HG03354 (cell line): Measurements from ENCODE around the gene PHF10.

Experiments used
- ATAC-seq: cut with Tn5 transposase; IDR thresholded peaks from one replicate; pipeline ENCODE4 v1.9.1; 2021; ENCODE audit warnings: mild to moderate bottlenecking; ENCODE audit not compliant: unreplicated experiment, poor library complexity, severe bottlenecking

PHF10 gene

GRCh38 chr6:169685860-169686259, 38.4 kb downstream of the PHF10 start:
- no peak for ATAC-seq

- no peak for ATAC-seq
Observed at GRCh38 chr6:169684056-169684455, 40.2 kb downstream of the PHF10 start.

- ATAC-seq, result no peak
Observed at GRCh38 chr6:169678342-169678741, 46.0 kb downstream of the PHF10 start.

GRCh38 chr6:169677096-169677495, 47.2 kb downstream of the PHF10 start:
- ATAC-seq, result no peak

GRCh38 chr6:169675011-169675410, 49.3 kb downstream of the PHF10 start:
- ATAC-seq, result no peak

- no peak for ATAC-seq
Observed at GRCh38 chr6:169671563-169671962, 52.7 kb downstream of the PHF10 start.

GRCh38 chr6:169669889-169670288, 54.4 kb downstream of the PHF10 start:
- ATAC-seq, result no peak

- no peak for ATAC-seq
Observed at GRCh38 chr6:169669147-169669546, 55.2 kb downstream of the PHF10 start.

GRCh38 chr6:169668203-169668847, 56.0 kb downstream of the PHF10 start:
- no peak for ATAC-seq

- ATAC-seq, result no peak
Observed at GRCh38 chr6:169667716-169668115, 56.6 kb downstream of the PHF10 start.

GRCh38 chr6:169666441-169666840, 57.9 kb downstream of the PHF10 start:
- no peak for ATAC-seq

GRCh38 chr6:169665289-169665688, 59.0 kb downstream of the PHF10 start:
- no peak for ATAC-seq

GRCh38 chr6:169664227-169664626, 60.1 kb downstream of the PHF10 start:
- ATAC-seq, result no peak

GRCh38 chr6:169663468-169663867, 60.8 kb downstream of the PHF10 start:
- ATAC-seq, result no peak

- ATAC-seq, result no peak
Observed at GRCh38 chr6:169661391-169661756, 62.9 kb downstream of the PHF10 start.

- ATAC-seq, result no peak
Observed at GRCh38 chr6:169660751-169661390, 63.4 kb downstream of the PHF10 start.

- no peak for ATAC-seq
Observed at GRCh38 chr6:169659820-169660610, 64.3 kb downstream of the PHF10 start.

- ATAC-seq, result no peak
Observed at GRCh38 chr6:169657284-169657610, 67.1 kb downstream of the PHF10 start.

GRCh38 chr6:169656546-169657283, 67.6 kb downstream of the PHF10 start:
- no peak for ATAC-seq

- peak; percentile 97 for ATAC-seq
Observed at GRCh38 chr6:169654598-169655391, 69.5 kb downstream of the PHF10 start.
